SK-N-SH (cell line): ENCODE results near the gene CRELD2. TPM values are rescaled to one million over a fixed set of nuclear protein-coding genes. Genes with fewer than 3 reads are reported as not detected.

ENCODE experiments used
- CTCF ChIA-PET: fragments of 300-600, 350-600 bp; formaldehyde crosslinking; extraction: SDS; loops from one replicate; lab custom pipeline; 2021; lab: Yijun Ruan, JAX
- POLR2A ChIA-PET: fragments of 350-600 bp; sonication (Branson Sonifier 250); formaldehyde crosslinking; extraction: SDS; loops from one replicate; lab custom pipeline; 2020; ENCODE audit warnings: antibody characterized with exemption, inconsistent platforms; lab: Yijun Ruan, JAX
- DNase-seq: peaks from one replicate; pipeline ENCODE4 v3.0.0; 2012
- H2AFZ ChIP-seq: fragments of 200-600 bp; sonication (generic); 2 replicates; pipeline ENCODE4 v1.8.1; 2016; ENCODE audit warnings: antibody characterized with exemption, mild to moderate bottlenecking, low read depth
- H3F3A ChIP-seq: fragments of 200-600 bp; sonication (generic); replicated peaks from 2 replicates; pipeline ENCODE3; 2016; ENCODE audit warnings: antibody characterized with exemption, mild to moderate bottlenecking; ENCODE audit not compliant: insufficient read depth
- H3K27ac ChIP-seq, 2 experiments: fragments of 200-500 bp in 1 of 2; fragments of 200-600 bp in 1 of 2; sonication (Bioruptor generic) in 1 of 2; sonication (generic), shearing (Covaris generic) in 1 of 2; 2 replicates each; pipeline versions ENCODE4 v1.5.1 to v1.6.1; 2014 to 2016; ENCODE audit warnings: low read depth in 2 of 2, inconsistent platforms in 1 of 2, low read length in 1 of 2, mild to moderate bottlenecking in 1 of 2, mixed read lengths in 1 of 2
- H3K27me3 ChIP-seq: fragments of 200-600 bp; sonication (generic), shearing (Covaris generic); 2 replicates; pipeline ENCODE4 v1.6.1; 2016; ENCODE audit warnings: mixed run types; ENCODE audit not compliant: insufficient read depth
- H3K36me3 ChIP-seq, 2 experiments: fragments of 200-500 bp in 1 of 2; fragments of 200-600 bp in 1 of 2; sonication (Bioruptor generic) in 1 of 2; sonication (generic) in 1 of 2; replicated peaks in 1 of 2; 2 replicates each; pipeline versions ENCODE3 to v1.5.1; 2014 to 2016; ENCODE audit warnings: low read length in 1 of 2, mild to moderate bottlenecking in 1 of 2; ENCODE audit not compliant: insufficient read depth in 2 of 2, control insufficient read depth in 1 of 2
- H3K4me1 ChIP-seq, 2 experiments: fragments of 200-500 bp in 1 of 2; fragments of 200-600 bp in 1 of 2; sonication (Bioruptor generic) in 1 of 2; sonication (generic), shearing (Covaris generic) in 1 of 2; 2 replicates each; pipeline versions ENCODE4 v1.5.1 to v1.6.1; 2014 to 2016; ENCODE audit warnings: low read depth in 1 of 2, low read length in 1 of 2, mixed run types in 1 of 2; ENCODE audit not compliant: insufficient read depth in 2 of 2, control insufficient read depth in 1 of 2
- H3K4me2 ChIP-seq: fragments of 200-600 bp; sonication (generic), shearing (Covaris generic); 2 replicates; pipeline ENCODE4 v1.6.1; 2017; ENCODE audit warnings: mixed run types
- H3K4me3 ChIP-seq, 2 experiments: fragments of 200-500 bp in 1 of 2; fragments of 200-600 bp in 1 of 2; sonication (Bioruptor generic) in 1 of 2; sonication (generic), shearing (Covaris generic) in 1 of 2; 2 replicates each; pipeline versions ENCODE4 v1.5.1 to v1.8.1; 2014 to 2016; ENCODE audit warnings: low read depth in 2 of 2, inconsistent platforms in 1 of 2, low read length in 1 of 2, mild to moderate bottlenecking in 1 of 2, mixed read lengths in 1 of 2, moderate library complexity in 1 of 2
- H3K79me2 ChIP-seq: fragments of 200-600 bp; sonication (generic); 2 replicates; pipeline ENCODE4 v1.8.1; 2017; ENCODE audit warnings: mild to moderate bottlenecking; ENCODE audit not compliant: insufficient read depth
- H3K9ac ChIP-seq: fragments of 200-600 bp; sonication (generic); 2 replicates; pipeline ENCODE4 v1.6.1; 2017; ENCODE audit warnings: mixed run types
- H3K9me2 ChIP-seq: fragments of 200-600 bp; sonication (generic); 2 replicates; pipeline ENCODE4 v1.6.1; 2017; ENCODE audit warnings: mixed run types
- H3K9me3 ChIP-seq: fragments of 200-600 bp; sonication (generic); 2 replicates; pipeline ENCODE4 v1.6.1; 2017; ENCODE audit warnings: mixed run types, mild to moderate bottlenecking, moderate library complexity
- H4K20me1 ChIP-seq: fragments of 200-600 bp; sonication (generic); 2 replicates; pipeline ENCODE4 v1.6.1; 2017; ENCODE audit warnings: mild to moderate bottlenecking, mixed run types; ENCODE audit not compliant: insufficient read depth
- CHD2 ChIP-seq: fragments of 150-350 bp; IDR thresholded peaks from 2 replicates; pipeline ENCODE4 v1.6.1; 2018; ENCODE audit warnings: low read length; ENCODE audit not compliant: partially characterized antibody
- ELF1 ChIP-seq: IDR thresholded peaks from 2 replicates; pipeline ENCODE4 v1.4.0; 2012
- FOSL2 ChIP-seq: IDR thresholded peaks from 2 replicates; pipeline ENCODE4 v1.4.0; 2012; ENCODE audit warnings: low read depth, mild to moderate bottlenecking, moderate library complexity, borderline replicate concordance
- GABPA ChIP-seq: IDR thresholded peaks from 2 replicates; pipeline ENCODE4 v1.4.0; 2012; ENCODE audit warnings: low read depth, mild to moderate bottlenecking
- NFIC ChIP-seq: IDR thresholded peaks from 2 replicates; pipeline ENCODE4 v1.4.0; 2012; ENCODE audit warnings: borderline replicate concordance
- NRF1 ChIP-seq: IDR thresholded peaks from 2 replicates; pipeline ENCODE4 v1.6.1; 2012; ENCODE audit warnings: low read depth, mild to moderate bottlenecking, low read length
- POLR2AphosphoS5 ChIP-seq: IDR thresholded peaks from 2 replicates; pipeline ENCODE4 v1.6.1; 2012; ENCODE audit warnings: low read depth, low read length
- TCF12 ChIP-seq: IDR thresholded peaks from 2 replicates; pipeline ENCODE4 v1.4.0; 2012
- TEAD4 ChIP-seq: IDR thresholded peaks from 2 replicates; pipeline ENCODE4 v1.4.0; 2012; ENCODE audit warnings: mild to moderate bottlenecking, borderline replicate concordance; ENCODE audit not compliant: insufficient read depth
- WGBS: methylation state at CpG from one replicate; pipeline ENCODE4 v1.1.6; 2017; ENCODE audit warnings: low lambda C conversion rate; 5-methylcytosine and 5-hydroxymethylcytosine counted together
- polyA plus RNA-seq, 3 experiments: library from polyadenylated mRNA; depleted of rRNA; stranded (reverse); fragments of >200 nt; gene quantifications; 2 replicates each; pipeline ENCODE4 v1.2.3, GENCODE V29; 2012
- TF ChIP-seq, protein P1 (sequence below): IDR thresholded peaks from 2 replicates; pipeline ENCODE4; 2012
- TF ChIP-seq, protein P2 (sequence below): fragments of 150-350 bp; IDR thresholded peaks from 2 replicates; pipeline ENCODE4 v1.6.1; 2016; ENCODE audit warnings: mild to moderate bottlenecking, low read depth, low read length
- TF ChIP-seq, protein P3 (sequence below): fragments of 150-350 bp; IDR thresholded peaks from 2 replicates; pipeline ENCODE4 v1.6.1; 2017; ENCODE audit warnings: antibody characterized with exemption, low read length, low read depth, borderline replicate concordance
- TF ChIP-seq, protein P4 (sequence below): fragments of 200-600 bp; sonication (generic); IDR thresholded peaks from 2 replicates; pipeline ENCODE4 v1.6.1; 2017; ENCODE audit warnings: antibody characterized with exemption, mild to moderate bottlenecking, moderate library complexity
- TF ChIP-seq, protein P5 (sequence below): IDR thresholded peaks from 2 replicates; pipeline ENCODE4 v1.6.1; 2012; ENCODE audit warnings: mild to moderate bottlenecking, low read depth, low read length, moderate library complexity
- TF ChIP-seq, protein P6 (sequence below): IDR thresholded peaks from 2 replicates; pipeline ENCODE4 v1.4.0; 2012; ENCODE audit warnings: low read depth

CRELD2 gene
- polyA plus RNA-seq, 1 of the 3 experiments (the other 2 are of a cell fraction) = 113 TPM

DNA sequence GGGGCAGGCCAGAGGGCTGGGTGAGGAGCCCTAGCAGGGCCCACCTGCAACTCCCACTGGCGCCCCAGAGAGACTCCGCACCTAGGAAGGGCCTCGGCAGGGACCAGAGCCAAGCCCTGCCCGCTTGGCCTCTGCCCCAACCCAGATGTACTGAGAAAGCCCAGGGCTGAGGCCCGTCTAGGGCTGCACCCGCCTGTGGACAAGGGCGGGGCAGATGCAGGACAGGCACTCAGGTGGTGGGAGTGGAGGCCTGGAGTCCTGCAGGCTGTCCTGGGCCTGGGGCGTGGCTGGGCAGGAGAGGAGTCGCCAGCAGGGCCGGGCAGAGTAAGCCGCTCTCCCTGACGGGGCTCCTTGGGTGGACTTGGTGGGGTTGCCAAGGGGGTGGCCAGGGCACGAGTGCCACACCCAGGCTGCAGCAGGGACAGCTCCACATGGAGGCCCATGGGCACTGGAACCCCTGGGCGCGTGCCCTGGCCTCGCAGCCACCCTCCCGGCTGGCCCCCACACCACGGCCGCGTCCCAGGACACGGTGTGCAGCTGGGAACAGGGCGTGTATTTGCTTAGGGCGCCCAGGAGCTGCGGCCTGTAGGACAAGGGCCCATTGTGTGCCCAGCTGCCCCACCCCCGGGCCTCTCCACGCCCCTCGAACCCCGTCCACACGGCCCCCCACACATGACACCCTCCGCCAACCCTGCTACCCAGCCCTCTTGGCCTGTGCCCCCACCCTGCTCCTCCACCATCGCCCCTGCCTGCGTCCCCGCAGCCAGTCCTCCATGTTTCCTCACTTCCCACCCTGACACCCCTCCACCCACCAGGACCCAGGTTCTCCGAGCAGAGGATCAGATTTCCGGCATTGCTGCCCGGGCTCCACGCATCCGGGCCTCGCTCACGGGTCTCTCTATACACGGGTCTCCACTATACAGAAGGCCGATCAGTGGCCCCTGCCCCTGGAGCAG lies 30.8 kb downstream of the CRELD2 start:
- Histone ChIP-seq H3K4me3 (no peak overlapping the region), H3K4me1 (peaks cover 13 to 28% of the 10 kb centered on the region in 2 experiments), H3K9me3 (no peaks in the 10 kb centered on the region), H3K36me3 (no peaks in the 10 kb centered on the region), H3F3A (peaks cover 5% of the 10 kb centered on the region), H4K20me1 (no peaks in the 10 kb centered on the region), H3K27ac (no peak overlapping the region), H3K9me2 (no peaks in the 10 kb centered on the region), H3K4me2 (no peak overlapping the region), H3K79me2 (no peaks in the 10 kb centered on the region), H3K27me3 (no peaks in the 10 kb centered on the region), H2AFZ (no peak overlapping the region), H3K9ac (no peak overlapping the region)
- ChIA-PET CTCF (no interaction called here), POLR2A (no interaction called here)
- WGBS = 87% methylated on average over 19 of the region's 42 CpGs
- TF ChIP-seq FOSL2 (no peak), GABPA (no peak), POLR2AphosphoS5 (no peak), ELF1 (no peak), CHD2 (no peak), TEAD4 (no peak), NRF1 (no peak), TCF12 (no peak), NFIC (no peak)
- TF ChIP-seq, protein P1, sequence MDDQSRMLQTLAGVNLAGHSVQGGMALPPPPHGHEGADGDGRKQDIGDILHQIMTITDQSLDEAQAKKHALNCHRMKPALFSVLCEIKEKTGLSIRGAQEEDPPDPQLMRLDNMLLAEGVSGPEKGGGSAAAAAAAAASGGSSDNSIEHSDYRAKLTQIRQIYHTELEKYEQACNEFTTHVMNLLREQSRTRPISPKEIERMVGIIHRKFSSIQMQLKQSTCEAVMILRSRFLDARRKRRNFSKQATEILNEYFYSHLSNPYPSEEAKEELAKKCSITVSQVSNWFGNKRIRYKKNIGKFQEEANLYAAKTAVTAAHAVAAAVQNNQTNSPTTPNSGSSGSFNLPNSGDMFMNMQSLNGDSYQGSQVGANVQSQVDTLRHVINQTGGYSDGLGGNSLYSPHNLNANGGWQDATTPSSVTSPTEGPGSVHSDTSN = no peak
- TF ChIP-seq, protein P2, sequence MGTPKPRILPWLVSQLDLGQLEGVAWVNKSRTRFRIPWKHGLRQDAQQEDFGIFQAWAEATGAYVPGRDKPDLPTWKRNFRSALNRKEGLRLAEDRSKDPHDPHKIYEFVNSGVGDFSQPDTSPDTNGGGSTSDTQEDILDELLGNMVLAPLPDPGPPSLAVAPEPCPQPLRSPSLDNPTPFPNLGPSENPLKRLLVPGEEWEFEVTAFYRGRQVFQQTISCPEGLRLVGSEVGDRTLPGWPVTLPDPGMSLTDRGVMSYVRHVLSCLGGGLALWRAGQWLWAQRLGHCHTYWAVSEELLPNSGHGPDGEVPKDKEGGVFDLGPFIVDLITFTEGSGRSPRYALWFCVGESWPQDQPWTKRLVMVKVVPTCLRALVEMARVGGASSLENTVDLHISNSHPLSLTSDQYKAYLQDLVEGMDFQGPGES = no peak
- TF ChIP-seq, protein P3, sequence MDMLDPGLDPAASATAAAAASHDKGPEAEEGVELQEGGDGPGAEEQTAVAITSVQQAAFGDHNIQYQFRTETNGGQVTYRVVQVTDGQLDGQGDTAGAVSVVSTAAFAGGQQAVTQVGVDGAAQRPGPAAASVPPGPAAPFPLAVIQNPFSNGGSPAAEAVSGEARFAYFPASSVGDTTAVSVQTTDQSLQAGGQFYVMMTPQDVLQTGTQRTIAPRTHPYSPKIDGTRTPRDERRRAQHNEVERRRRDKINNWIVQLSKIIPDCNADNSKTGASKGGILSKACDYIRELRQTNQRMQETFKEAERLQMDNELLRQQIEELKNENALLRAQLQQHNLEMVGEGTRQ = no peak
- TF ChIP-seq, protein P4, sequence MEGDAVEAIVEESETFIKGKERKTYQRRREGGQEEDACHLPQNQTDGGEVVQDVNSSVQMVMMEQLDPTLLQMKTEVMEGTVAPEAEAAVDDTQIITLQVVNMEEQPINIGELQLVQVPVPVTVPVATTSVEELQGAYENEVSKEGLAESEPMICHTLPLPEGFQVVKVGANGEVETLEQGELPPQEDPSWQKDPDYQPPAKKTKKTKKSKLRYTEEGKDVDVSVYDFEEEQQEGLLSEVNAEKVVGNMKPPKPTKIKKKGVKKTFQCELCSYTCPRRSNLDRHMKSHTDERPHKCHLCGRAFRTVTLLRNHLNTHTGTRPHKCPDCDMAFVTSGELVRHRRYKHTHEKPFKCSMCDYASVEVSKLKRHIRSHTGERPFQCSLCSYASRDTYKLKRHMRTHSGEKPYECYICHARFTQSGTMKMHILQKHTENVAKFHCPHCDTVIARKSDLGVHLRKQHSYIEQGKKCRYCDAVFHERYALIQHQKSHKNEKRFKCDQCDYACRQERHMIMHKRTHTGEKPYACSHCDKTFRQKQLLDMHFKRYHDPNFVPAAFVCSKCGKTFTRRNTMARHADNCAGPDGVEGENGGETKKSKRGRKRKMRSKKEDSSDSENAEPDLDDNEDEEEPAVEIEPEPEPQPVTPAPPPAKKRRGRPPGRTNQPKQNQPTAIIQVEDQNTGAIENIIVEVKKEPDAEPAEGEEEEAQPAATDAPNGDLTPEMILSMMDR = no peak
- TF ChIP-seq, protein P5, sequence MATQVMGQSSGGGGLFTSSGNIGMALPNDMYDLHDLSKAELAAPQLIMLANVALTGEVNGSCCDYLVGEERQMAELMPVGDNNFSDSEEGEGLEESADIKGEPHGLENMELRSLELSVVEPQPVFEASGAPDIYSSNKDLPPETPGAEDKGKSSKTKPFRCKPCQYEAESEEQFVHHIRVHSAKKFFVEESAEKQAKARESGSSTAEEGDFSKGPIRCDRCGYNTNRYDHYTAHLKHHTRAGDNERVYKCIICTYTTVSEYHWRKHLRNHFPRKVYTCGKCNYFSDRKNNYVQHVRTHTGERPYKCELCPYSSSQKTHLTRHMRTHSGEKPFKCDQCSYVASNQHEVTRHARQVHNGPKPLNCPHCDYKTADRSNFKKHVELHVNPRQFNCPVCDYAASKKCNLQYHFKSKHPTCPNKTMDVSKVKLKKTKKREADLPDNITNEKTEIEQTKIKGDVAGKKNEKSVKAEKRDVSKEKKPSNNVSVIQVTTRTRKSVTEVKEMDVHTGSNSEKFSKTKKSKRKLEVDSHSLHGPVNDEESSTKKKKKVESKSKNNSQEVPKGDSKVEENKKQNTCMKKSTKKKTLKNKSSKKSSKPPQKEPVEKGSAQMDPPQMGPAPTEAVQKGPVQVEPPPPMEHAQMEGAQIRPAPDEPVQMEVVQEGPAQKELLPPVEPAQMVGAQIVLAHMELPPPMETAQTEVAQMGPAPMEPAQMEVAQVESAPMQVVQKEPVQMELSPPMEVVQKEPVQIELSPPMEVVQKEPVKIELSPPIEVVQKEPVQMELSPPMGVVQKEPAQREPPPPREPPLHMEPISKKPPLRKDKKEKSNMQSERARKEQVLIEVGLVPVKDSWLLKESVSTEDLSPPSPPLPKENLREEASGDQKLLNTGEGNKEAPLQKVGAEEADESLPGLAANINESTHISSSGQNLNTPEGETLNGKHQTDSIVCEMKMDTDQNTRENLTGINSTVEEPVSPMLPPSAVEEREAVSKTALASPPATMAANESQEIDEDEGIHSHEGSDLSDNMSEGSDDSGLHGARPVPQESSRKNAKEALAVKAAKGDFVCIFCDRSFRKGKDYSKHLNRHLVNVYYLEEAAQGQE = no peak
- TF ChIP-seq, protein P6, sequence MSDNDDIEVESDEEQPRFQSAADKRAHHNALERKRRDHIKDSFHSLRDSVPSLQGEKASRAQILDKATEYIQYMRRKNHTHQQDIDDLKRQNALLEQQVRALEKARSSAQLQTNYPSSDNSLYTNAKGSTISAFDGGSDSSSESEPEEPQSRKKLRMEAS = no peak
- DNase-seq = no peak
